ENCODE measurements around the gene PLCH2.

Gene PLCH2

GRCh38 chr1:2480986-2481364 is 4.9 kb downstream of the PLCH2 start:
- no peak for TF ChIP-seq CTCF (IDR thresholded peaks at IDR 0.05; ENCODE audit: insufficient read depth, low read depth, low read length, missing control alignments)
- DNase-seq (ENCODE audit: low read depth), result no peak
- no peak overlapping the region for H3K4me3 ChIP-seq (ENCODE audit: low read depth, low read length)

GRCh38 chr1:2481885-2482284 is 5.8 kb downstream of the PLCH2 start:
- no peak for DNase-seq (ENCODE audit: low read depth)
- no peak for TF ChIP-seq CTCF (IDR thresholded peaks at IDR 0.05; ENCODE audit: insufficient read depth, low read depth, low read length, missing control alignments)
- no peak overlapping the region for H3K4me3 ChIP-seq (ENCODE audit: low read depth, low read length)

- TF ChIP-seq CTCF (IDR thresholded peaks at IDR 0.05; ENCODE audit: insufficient read depth, low read depth, low read length, missing control alignments), result no peak
Measured at GRCh38 chr1:2482588-2482987, 6.5 kb downstream of the PLCH2 start.

GRCh38 chr1:2483026-2483425 is 6.9 kb downstream of the PLCH2 start:
- H3K4me3 ChIP-seq (ENCODE audit: low read depth, low read length), result no peak overlapping the region
- no peak for TF ChIP-seq CTCF (IDR thresholded peaks at IDR 0.05; ENCODE audit: insufficient read depth, low read depth, low read length, missing control alignments)

More at GRCh38 chr1:2482588-2482987, 6.5 kb downstream of the PLCH2 start:
- no peak for DNase-seq (ENCODE audit: low read depth)
- no peak overlapping the region for H3K4me3 ChIP-seq (ENCODE audit: low read depth, low read length)

GRCh38 chr1:2483970-2484369 is 7.9 kb downstream of the PLCH2 start:
- no peak for TF ChIP-seq CTCF (IDR thresholded peaks at IDR 0.05; ENCODE audit: insufficient read depth, low read depth, low read length, missing control alignments)
- DNase-seq (ENCODE audit: low read depth), result no peak

More at GRCh38 chr1:2483026-2483425, 6.9 kb downstream of the PLCH2 start:
- no peak for DNase-seq (ENCODE audit: low read depth)

GRCh38 chr1:2486041-2486440 is 10.0 kb downstream of the PLCH2 start:
- TF ChIP-seq CTCF (IDR thresholded peaks at IDR 0.05; ENCODE audit: insufficient read depth, low read depth, low read length, missing control alignments), result no peak
- DNase-seq (ENCODE audit: low read depth), result no peak
- H3K4me3 ChIP-seq (ENCODE audit: low read depth, low read length), result no peak overlapping the region

More at GRCh38 chr1:2483970-2484369, 7.9 kb downstream of the PLCH2 start:
- no peak overlapping the region for H3K4me3 ChIP-seq (ENCODE audit: low read depth, low read length)

GRCh38 chr1:2486558-2486957 is 10.5 kb downstream of the PLCH2 start:
- DNase-seq (ENCODE audit: low read depth), result no peak
- no peak overlapping the region for H3K4me3 ChIP-seq (ENCODE audit: low read depth, low read length)
- no peak for TF ChIP-seq CTCF (IDR thresholded peaks at IDR 0.05; ENCODE audit: insufficient read depth, low read depth, low read length, missing control alignments)

Measured in GM12865 (cell line).